ES-I3 (cell line): ENCODE data around the gene CXCR5.

ENCODE experiments used
- H3K36me3 ChIP-seq: 2 replicates; pipeline ENCODE4 v1.6.1; 2013; ENCODE audit warnings: mild to moderate bottlenecking, low read length, control low read depth, moderate library complexity; ENCODE audit not compliant: insufficient read depth
- H3K4me1 ChIP-seq: 2 replicates; pipeline ENCODE4 v1.6.1; 2013; ENCODE audit warnings: mild to moderate bottlenecking, control low read depth, low read length; ENCODE audit not compliant: insufficient read depth
- H3K9ac ChIP-seq: 2 replicates; pipeline ENCODE4 v1.6.1; 2013; ENCODE audit warnings: low read depth, mild to moderate bottlenecking, low read length, moderate library complexity
- H3K9me3 ChIP-seq: 2 replicates; pipeline ENCODE4 v1.6.1; 2013; ENCODE audit warnings: mild to moderate bottlenecking, low read length, moderate library complexity; ENCODE audit not compliant: control insufficient read depth, insufficient read depth

The CXCR5 gene

DNA sequence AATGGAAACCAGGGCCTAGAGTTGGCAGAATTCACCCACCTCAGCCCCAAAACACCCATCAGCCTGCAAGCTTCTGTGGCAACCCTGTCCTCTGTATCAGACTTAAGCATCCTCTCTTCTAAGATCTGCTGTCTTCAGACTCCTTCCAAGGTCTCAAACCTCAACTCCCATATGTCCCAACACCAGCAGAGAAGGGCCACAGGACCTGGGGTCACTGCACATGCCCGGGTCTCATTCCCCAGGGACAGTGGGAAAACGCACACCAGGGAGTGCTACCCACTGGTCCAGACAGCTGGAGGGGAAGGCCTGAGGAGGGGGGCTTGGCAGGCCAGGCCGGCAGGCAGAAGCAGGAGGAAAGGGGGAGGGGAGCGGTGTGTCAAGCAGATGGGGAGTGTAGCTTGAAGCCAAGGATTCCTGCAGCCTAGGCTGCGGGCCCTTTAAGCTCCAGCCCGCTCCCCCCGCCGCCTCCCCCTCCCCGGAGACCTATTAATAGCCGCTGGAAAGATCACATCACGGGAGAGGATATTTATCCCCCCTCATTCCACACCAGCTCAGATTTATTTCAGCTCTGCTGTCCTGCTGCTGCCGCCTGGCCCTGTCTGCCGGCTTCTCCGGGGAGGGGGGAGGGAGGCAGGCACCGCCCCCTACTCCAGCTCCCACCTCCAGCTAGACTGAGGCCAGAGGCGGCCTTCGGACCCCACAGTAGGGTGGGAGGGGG, 25.4 kb downstream of the CXCR5 start:
- Histone ChIP-seq H3K9me3 (no peaks in the 10 kb centered on the region), H3K4me1 (peaks cover 23% of the 10 kb centered on the region), H3K9ac (peak overlapping the region; percentile 52), H3K36me3 (peaks cover 23% of the 10 kb centered on the region)

- Histone ChIP-seq H3K9me3 (no peaks in the 10 kb centered on the region), H3K36me3 (peaks cover 16% of the 10 kb centered on the region), H3K4me1 (peaks cover 29% of the 10 kb centered on the region), H3K9ac (peak overlapping the region; percentile 52)
Observed at GRCh38 chr11:118909619-118910308, 26.1 kb downstream of the CXCR5 start.

DNA sequence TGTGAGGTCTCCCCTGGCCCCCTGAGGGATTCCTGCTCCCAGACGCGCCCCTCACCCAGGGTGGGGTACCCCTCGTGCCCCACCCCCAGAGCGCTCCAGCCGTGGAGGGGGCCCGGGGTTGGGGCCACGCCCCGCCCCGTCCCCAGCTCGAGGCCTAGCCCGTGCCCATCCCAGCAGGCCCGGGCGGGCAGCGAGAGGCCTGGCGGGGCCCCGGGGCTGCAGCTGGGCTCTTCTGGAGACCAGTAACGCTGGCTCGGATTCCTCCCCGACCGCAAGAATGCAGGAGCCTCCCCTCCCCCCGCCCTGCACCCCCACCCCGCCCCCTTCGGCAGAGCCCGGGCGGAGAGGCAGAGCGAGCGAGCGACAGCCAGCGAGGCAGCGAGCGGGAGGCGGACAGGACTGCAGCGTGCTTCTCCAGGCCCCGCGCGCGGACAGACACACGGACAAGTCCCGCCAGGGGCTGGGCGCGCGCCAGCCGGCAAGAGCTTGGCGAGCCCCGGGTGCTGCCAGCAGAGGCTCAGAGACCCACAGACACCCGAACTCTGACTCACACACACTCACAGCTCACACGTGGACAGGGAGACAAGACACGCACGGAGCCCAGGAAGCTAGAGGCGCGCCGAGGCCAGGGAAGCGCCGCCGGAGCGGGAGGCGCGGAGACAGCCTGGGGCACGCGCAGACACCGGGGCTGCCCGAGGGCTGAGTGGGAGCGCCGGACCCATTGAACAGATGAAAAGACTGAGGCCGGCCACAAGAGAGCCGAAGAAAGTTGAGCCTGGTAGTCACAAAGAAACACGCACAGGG, 26.8 kb downstream of the CXCR5 start:
- Histone ChIP-seq H3K9ac (peak overlapping the region; percentile 64), H3K4me1 (peaks cover 33% of the 10 kb centered on the region), H3K9me3 (no peaks in the 10 kb centered on the region), H3K36me3 (peaks cover 13% of the 10 kb centered on the region)

DNA sequence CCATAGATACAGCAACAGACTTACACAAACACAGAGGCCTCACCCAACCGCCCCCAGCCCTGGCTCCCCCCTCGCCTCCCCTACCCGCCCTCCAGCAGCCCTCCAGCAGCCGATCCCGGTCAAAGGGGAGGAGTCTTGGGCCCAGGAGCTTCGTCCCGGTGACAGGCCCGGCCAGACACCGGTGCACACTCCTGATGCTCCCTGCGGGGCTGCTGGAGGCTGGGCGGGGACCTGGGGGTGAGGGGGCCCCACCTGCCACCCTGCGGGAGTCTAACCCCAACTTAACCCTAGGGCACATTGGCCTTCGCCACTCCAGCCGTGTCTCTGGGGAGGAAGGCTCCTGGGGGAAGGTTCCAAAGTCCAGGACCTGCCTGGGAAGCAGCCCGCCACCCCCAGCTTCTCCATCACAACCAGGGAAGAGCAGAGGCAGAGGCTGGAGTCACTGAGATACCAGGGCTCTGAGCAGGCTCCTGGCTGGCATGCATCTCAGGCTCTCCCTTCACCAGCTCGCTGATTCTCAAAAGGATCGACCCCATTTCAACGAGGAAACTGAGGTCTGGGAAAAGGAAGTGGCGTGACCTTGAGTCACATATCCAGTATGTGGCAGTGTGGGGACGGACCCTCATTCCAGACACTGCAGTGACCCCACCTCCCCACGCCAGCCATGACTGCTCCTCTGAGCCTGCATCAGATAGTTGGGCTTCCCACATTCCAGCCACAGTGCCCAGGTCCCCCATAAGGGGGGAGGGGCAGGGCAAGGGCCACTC, 27.6 kb downstream of the CXCR5 start:
- Histone ChIP-seq H3K9me3 (no peaks in the 10 kb centered on the region), H3K36me3 (peaks cover 10% of the 10 kb centered on the region), H3K4me1 (peaks cover 40% of the 10 kb centered on the region), H3K9ac (peak overlapping the region; percentile 64)

- Histone ChIP-seq H3K4me1 (peaks cover 47% of the 10 kb centered on the region), H3K9me3 (no peaks in the 10 kb centered on the region)
Observed at GRCh38 chr11:118911880-118912741, 28.4 kb downstream of the CXCR5 start.

GRCh38 chr11:118912742-118913410, 29.2 kb downstream of the CXCR5 start:
- H3K4me1 ChIP-seq, result peaks cover 47% of the 10 kb centered on the region
- no peaks in the 10 kb centered on the region for H3K9me3 ChIP-seq
- no peaks in the 10 kb centered on the region for H3K36me3 ChIP-seq
- H3K9ac ChIP-seq, result peak overlapping the region; percentile 64

More at GRCh38 chr11:118911880-118912741, 28.4 kb downstream of the CXCR5 start:
- H3K36me3 ChIP-seq, result 0 out of 2 replicates have a peak, but pooled peaks cover 3% of the 10 kb centered on the region
- peak overlapping the region; percentile 64 for H3K9ac ChIP-seq

DNA sequence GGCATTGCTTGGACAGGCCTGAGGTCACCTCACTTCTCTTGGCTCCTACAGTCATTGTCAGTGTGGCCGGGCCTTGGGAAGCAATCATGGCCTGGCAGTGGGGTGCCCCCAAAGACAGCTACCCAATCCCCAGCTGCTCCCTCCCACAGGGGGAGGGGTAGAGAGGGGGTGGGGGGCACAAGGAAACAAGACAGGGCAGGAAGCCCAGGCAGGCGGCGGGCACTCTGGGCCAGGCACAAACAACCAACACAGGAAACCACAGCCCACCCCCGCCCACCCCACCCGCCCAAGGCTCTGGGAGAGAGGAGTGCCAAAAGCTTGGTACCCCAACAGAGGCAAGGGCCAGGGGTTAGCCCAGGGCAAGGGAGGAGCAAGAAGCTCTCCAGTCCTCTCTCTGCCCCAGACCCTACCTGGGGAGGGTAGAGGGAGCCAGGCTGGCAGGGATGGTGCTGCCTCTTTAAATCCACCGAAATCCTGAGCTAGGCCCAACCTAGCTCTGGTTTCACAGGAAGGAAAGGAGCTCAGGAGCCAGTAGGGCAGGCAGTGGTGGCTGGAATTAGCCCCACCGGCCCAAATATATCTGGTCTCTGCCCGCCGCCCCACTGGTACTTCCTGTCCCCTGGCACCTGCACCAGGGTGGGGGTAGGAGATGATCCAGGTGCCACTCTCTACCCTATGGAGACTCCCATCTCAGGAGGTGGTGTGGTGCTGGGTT, 29.9 kb downstream of the CXCR5 start:
- Histone ChIP-seq H3K9ac (peak overlapping the region; percentile 64; the same call in 1 of the 2 replicates), H3K9me3 (no peaks in the 10 kb centered on the region), H3K36me3 (no peaks in the 10 kb centered on the region), H3K4me1 (peaks cover 42% of the 10 kb centered on the region)

DNA sequence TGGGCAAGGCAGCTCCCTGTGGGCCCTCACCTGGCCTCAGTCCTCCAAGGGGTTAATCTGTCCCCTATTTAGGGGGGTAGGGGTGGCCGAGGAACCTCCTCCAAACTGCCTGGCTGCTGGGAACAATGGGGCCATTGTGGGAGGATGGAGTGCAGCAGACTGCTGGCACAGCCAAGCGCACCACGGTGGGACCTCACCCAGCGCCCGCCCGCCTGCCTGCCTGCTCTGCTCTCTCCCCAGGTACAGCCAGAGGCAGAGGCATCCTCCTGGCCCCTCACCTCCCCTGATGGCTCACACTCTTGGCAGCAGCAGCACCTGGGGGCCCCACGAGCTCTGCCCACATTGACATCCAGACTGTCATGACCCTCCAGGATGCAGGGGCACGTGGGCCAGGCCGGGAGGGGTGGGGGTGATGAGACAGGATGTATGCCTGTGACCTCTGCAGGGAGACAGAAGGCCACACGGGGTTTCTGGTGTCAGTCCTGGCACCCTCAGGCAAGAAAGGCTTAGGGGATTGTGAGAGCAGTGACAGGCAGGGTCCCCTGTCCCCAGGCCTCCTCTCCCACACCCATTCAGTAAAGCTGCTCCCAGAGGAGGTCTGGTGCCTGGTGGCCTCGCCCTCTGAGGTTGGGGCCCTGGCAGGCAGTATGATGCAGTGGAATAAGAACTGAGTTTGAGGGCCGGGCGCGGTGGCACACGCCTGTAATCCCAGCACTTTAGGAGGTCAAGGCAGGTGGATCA, 30.7 kb downstream of the CXCR5 start:
- H3K9ac ChIP-seq, result no peak overlapping the region
- no peaks in the 10 kb centered on the region for H3K36me3 ChIP-seq
- H3K4me1 ChIP-seq, result peaks cover 38% of the 10 kb centered on the region
- no peaks in the 10 kb centered on the region for H3K9me3 ChIP-seq

DNA sequence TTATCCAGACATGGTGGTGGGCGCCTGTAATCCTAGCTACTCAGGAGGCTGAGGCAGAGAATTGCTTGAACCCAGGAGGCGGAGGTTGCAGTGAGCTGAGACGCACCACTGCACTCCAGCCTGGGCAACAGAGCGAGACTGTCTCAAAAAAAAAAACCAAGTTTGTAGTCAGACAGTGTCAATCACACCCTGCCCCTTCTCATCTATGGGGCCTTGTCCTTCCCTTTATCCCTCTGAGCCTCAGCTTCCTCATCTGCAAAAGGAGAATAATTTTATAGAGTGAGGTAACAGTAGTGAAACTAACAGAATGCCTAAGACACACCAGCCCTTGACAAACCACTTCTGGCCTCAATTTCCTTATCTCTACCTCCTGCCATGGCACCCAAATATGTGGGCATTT, 31.3 kb downstream of the CXCR5 start:
- Histone ChIP-seq H3K9me3 (no peaks in the 10 kb centered on the region), H3K36me3 (no peaks in the 10 kb centered on the region), H3K9ac (no peak overlapping the region), H3K4me1 (peaks cover 40% of the 10 kb centered on the region)

- no peaks in the 10 kb centered on the region for H3K36me3 ChIP-seq
- H3K9me3 ChIP-seq, result no peaks in the 10 kb centered on the region
- H3K9ac ChIP-seq, result no peak overlapping the region
- H3K4me1 ChIP-seq, result peaks cover 44% of the 10 kb centered on the region
Observed at GRCh38 chr11:118915396-118915795, 31.7 kb downstream of the CXCR5 start.

DNA sequence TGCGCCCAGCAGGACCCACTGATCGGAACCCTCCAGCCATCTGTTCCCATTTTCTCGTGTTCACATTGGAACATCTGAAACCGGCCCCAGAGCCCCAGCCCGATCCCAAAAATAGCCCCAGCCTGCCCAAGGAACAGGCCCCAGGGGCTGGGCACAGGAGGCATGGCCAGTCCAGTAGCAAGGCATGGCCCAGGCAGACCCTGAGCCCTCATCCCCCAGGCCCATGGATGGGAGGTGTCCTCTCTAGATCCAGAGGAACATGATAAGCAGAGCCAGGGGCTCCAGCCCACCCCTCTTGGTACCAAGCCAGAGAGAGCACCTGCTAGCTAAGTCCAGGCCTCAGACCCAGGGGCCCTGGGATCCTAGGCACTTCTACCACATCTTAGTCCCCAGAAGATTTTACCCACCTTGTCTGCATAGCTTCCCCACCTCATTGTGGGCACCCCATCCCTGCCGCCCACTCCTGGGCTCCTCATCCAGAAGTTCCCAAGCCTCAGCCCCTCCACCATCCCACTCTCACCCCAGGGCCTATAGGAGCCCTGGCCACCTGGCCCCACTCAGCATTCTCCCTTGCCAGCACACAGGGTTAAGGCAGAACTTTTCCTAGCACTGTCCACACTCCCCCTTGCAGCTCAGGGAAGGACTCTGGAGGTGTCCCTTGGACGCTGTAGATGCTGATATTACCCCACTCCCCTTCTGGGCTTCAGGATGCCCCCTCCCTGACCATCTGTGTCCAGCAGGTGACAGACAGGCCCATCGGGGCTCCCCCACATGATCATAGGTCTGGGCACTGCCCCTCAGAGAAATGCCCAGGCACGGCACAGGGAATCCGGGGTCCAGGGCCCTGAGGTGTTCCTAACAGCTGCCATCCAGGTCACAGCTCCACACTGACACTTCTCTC, 32.5 kb downstream of the CXCR5 start:
- Histone ChIP-seq H3K36me3 (no peaks in the 10 kb centered on the region), H3K4me1 (peaks cover 50% of the 10 kb centered on the region), H3K9me3 (no peaks in the 10 kb centered on the region), H3K9ac (no peak overlapping the region)
